Esophagus (tissue), 2 donors: ENCODE results near the gene TTC39B. TPM values are rescaled to one million over a fixed set of nuclear protein-coding genes. Genes with fewer than 3 reads are reported as not detected.

ENCODE experiments used
- H3K27ac ChIP-seq, 2 donors: one replicate each; pipeline ENCODE4 v1.5.1; 2013; ENCODE audit warnings: low read depth in 2 of 2, mild to moderate bottlenecking in 2 of 2, inconsistent platforms in 1 of 2, low read length in 1 of 2, moderate library complexity in 1 of 2
- H3K27me3 ChIP-seq, 2 donors: one replicate each; pipeline ENCODE4 v1.6.1; 2013; ENCODE audit warnings: low read length in 2 of 2, control low read depth in 1 of 2, mild to moderate bottlenecking in 1 of 2; ENCODE audit not compliant: insufficient read depth in 2 of 2, control insufficient read depth in 1 of 2
- H3K36me3 ChIP-seq, 2 donors: one replicate each; pipeline ENCODE4 v1.6.1; 2013; ENCODE audit warnings: low read length in 1 of 2; ENCODE audit not compliant: control insufficient read depth in 2 of 2, insufficient read depth in 2 of 2
- H3K4me1 ChIP-seq, 2 donors: one replicate each; pipeline ENCODE4 v1.6.1; 2013; ENCODE audit warnings: low read length in 1 of 2; ENCODE audit not compliant: control insufficient read depth in 2 of 2, insufficient read depth in 2 of 2
- H3K4me3 ChIP-seq, 2 donors: one replicate each; pipeline ENCODE4 v1.5.1; 2013; ENCODE audit warnings: low read length in 2 of 2, mild to moderate bottlenecking in 2 of 2, low read depth in 1 of 2, moderate library complexity in 1 of 2
- H3K9me3 ChIP-seq, 2 donors: one replicate each; pipeline ENCODE4 v1.6.1; 2013; ENCODE audit warnings: mild to moderate bottlenecking in 2 of 2, low read depth in 1 of 2, low read length in 1 of 2, moderate library complexity in 1 of 2; ENCODE audit not compliant: control insufficient read depth in 2 of 2, insufficient read depth in 1 of 2
- whole genome bisulfite sequencing, 2 donors: extraction: QIAGEN DNeasy Blood & Tissue Kit; methylation state at CpG; one replicate each; pipeline ENCODE4 v1.1.7; 2013; 5-methylcytosine and 5-hydroxymethylcytosine counted together
- polyA plus RNA-seq, 2 donors: library from polyadenylated mRNA; stranded (reverse); fragments of 200-250 nt; gene quantifications; one replicate each; pipeline ENCODE4 v1.2.3, GENCODE V29; 2013
- donor health status: healthy with polysubstance abuse.
- donor health status: Bipolar disorder and iron deficiency.

TTC39B gene
- polyA plus RNA-seq, 2 donors: 9.9 to 10.7 TPM

GRCh38 chr9:15115702-15116101 is 191.3 kb downstream of the TTC39B start:
- Histone ChIP-seq H3K4me3 (no peak overlapping the region), H3K4me1 (no peaks in the 10 kb centered on the region), H3K36me3 (no peaks in the 10 kb centered on the region), H3K27ac (no peak overlapping the region), H3K9me3 (no peaks in the 10 kb centered on the region), H3K27me3 (no peaks in the 10 kb centered on the region)
- WGBS, 2 donors: 66 to 74% methylated on average over 5 of the region's 5 CpGs

GRCh38 chr9:15115041-15115440 is 192.0 kb downstream of the TTC39B start:
- H3K36me3 ChIP-seq: no peaks in the 10 kb centered on the region
- H3K27ac ChIP-seq: no peak overlapping the region
- H3K4me1 ChIP-seq: no peaks in the 10 kb centered on the region
- H3K27me3 ChIP-seq: no peaks in the 10 kb centered on the region
- no peak overlapping the region for H3K4me3 ChIP-seq
- 78 to 89% methylated on average over 2 of the region's 2 CpGs for WGBS, 2 donors
- H3K9me3 ChIP-seq: no peaks in the 10 kb centered on the region

Other genes starting within 250 kb of the TTC39B start
- gene SNAPC3, start 115.7 kb upstream of the TTC39B start, polyA plus RNA-seq: 10 to 100 TPM; 10.8 to 12.9 TPM
- gene PSIP1, start 203.8 kb upstream of the TTC39B start, polyA plus RNA-seq: 10 to 100 TPM; 14.4 to 15.0 TPM
- 1 to 10 TPM in 1 of 2 donors, under 1 TPM in 1; 0.55 to 1.2 TPM for gene CCDC171, start 245.8 kb upstream of the TTC39B start, polyA plus RNA-seq